ENCODE results near the gene DLG1.
"Not testable (repeated sequence)": the region's sequence is repeated elsewhere in the genome, so short reads cannot be mapped to it uniquely, and the experiment has no call there.

DLG1 gene

GRCh38 chr3:197286678-197287077 is 11.7 kb downstream of the DLG1 start:
- no peak for DNase-seq (ENCODE audit: low spot score)

DNA sequence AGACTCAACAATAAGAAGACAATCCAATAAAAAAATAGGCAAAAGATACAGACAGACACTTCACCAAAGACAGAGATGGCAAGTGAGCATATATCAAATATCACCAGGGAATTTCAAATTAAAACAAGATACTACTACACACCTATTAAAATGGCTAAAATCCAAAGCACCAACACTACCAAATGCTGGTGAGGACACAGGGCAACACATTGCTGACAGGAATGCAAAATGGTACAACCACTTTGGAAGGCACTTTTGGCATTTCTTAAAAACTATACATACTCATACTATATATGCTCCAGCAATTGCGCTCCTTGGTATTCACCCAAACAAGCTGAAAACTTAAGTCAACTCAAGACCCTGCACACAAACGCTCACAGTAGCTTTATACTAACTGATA is 12.9 kb downstream of the DLG1 start:
- DNase-seq (ENCODE audit: low spot score) = no peak

GRCh38 chr3:197283045-197283444 is 15.4 kb downstream of the DLG1 start:
- DNase-seq (ENCODE audit: low spot score) = no peak

GRCh38 chr3:197281849-197282248 is 16.6 kb downstream of the DLG1 start:
- no peak for DNase-seq (ENCODE audit: low spot score)

DNA sequence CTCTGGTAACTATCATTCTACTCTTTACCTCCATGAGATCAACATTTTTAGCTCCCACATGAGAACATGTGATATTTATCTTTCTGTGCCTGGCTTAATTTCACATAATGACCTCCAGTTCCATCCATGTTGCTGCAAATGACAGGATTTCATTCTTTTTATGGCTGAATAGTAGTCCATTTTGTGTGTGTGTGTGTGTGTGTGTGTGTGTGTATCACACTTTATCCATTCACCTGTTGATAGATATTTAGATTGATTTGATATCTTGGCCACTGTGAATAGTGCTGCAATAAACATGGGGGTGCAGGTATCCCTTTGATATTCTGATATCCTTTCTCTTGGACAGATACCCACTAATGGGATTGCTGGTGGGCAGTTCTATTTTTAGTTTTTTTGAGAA is 18.3 kb downstream of the DLG1 start:
- DNase-seq (ENCODE audit: low spot score) = no peak

- DNase-seq (ENCODE audit: low spot score) = no peak
These were observed 19.5 kb downstream of the DLG1 start for GRCh38 chr3:197278933-197279332.

- not testable (repeated sequence) for DNase-seq (ENCODE audit: low spot score)
These were observed 21.6 kb downstream of the DLG1 start for GRCh38 chr3:197276808-197277207.

DNA sequence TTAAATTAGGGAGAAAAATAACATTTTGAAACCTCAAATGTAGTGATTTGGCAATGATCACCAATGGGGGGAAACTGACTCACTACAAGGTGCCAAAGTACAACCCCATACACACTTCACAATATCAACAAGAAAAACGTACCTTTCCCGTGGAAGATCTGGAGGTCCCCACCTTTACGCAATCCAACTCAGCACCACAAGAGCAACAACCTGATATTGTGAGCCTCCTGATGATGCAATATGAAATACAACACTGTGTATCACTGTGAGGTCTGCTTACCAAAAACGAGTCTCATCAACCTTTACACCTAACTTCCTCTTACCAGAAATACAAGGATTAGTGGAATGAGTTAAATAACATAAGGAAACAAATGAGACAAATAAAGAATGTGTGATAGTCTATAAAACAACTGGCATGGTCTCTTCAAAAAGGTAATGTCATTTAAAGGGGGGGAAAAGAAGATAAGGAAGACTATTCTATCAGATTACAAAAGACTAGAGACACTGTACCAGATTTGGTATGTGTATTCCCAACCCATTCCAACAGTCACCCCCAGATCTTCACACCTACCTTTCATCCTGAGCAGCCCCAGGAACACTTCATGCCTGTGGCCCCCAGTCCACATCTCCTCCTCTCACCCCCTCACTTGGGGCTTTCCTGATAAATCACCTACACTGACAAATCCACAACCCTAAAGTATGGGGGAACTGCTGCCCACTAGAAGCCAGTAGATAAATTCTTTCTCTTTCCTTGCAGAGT is 27.7 kb downstream of the DLG1 start:
- no peak for DNase-seq (ENCODE audit: low spot score)

DNA sequence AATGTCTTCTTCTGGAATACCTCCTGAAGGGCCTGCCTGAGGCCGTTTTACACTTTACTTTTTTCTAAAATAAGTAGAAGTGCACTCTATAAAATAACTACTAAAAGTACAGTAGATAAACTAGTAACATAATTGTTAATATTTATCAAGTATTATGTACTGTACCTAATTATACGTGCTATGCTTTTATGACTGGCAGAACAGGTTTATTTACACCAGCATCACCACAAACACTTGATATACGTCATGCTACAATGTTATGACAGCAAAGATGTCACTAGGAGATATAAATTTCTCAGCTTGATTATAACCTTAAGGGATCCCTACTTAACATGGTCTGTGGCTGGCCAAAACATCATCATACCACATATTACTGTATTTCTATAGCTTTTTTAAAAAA is 29.4 kb downstream of the DLG1 start:
- DNase-seq (ENCODE audit: low spot score) = no peak

DNA sequence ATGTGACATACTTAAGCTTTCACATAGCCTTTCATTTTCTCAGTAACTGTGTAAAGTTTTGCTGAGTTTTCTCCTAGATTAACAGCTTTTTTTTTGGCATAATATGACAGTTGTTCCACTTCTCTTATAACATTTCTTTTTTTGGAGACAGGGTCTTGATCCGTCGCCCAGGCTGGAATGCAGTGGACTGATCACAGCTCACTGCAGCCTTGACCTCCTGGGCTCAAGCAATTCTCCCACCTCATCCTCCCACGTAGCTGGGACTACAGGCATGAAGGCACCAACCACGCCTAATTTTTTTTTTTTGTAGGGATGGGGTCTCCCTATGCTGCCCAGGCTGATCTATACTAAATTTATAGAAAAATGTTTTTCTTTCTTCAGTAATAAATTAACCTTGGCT is 30.1 kb downstream of the DLG1 start:
- no peak for DNase-seq (ENCODE audit: low spot score)

GRCh38 chr3:197266331-197266730 is 32.1 kb downstream of the DLG1 start:
- DNase-seq (ENCODE audit: low spot score) = no peak

GRCh38 chr3:197262709-197263108 is 35.7 kb downstream of the DLG1 start:
- no peak for DNase-seq (ENCODE audit: low spot score)

DNA sequence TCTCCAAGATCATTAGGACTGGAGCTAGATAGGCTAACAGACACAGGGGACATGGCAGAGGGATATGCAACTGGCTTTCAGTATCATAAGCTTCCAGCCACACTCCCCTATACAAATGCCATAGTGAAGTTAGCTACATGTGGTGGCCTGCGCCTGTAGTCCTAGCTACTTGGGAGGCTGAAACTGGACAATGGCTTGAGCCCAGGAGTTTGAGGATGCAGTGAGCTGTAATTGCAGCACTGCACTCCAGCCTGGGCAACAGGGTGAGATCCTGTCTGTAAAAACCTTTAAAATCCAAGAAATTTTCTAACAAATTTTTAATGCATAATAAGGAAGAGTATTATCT is 37.3 kb downstream of the DLG1 start:
- no peak for DNase-seq (ENCODE audit: low spot score)

DNA sequence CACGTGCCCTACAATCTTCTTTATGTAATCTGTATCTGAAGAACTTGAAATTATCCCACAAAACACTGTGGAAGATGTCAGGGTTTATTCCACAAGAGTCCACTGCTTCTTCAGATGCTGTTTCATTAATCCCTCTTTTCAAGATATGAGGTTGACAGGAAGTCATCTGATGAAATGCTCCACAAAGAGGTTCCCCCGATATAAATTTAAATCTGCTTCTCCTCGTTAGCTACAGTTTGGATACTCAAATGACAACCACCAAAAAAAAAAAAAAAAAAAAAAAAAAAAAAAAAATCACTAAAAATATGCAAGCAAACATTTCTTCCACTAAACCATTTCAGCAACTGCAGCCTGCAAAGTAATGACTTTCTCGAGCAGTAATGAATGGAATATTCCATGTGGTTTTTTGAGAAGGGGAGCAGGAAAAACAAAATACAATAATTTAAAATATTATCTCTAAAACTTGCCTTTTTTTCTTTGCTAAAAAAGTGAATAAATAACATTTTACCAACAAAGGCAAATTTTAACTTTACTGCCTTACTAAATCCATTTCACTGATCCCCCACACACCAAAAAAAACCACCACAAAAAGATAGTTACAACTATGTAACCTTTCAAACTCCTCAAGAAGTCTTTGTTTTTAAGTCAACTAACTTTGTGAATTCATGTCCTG is 37.8 kb downstream of the DLG1 start:
- no peak for DNase-seq (ENCODE audit: low spot score)

GRCh38 chr3:197259096-197259495 is 39.3 kb downstream of the DLG1 start:
- DNase-seq (ENCODE audit: low spot score) = no peak

GRCh38 chr3:197258168-197258755 is 40.1 kb downstream of the DLG1 start:
- DNase-seq (ENCODE audit: low spot score) = no peak

GRCh38 chr3:197257711-197258110 is 40.7 kb downstream of the DLG1 start:
- no peak for DNase-seq (ENCODE audit: low spot score)

DNA sequence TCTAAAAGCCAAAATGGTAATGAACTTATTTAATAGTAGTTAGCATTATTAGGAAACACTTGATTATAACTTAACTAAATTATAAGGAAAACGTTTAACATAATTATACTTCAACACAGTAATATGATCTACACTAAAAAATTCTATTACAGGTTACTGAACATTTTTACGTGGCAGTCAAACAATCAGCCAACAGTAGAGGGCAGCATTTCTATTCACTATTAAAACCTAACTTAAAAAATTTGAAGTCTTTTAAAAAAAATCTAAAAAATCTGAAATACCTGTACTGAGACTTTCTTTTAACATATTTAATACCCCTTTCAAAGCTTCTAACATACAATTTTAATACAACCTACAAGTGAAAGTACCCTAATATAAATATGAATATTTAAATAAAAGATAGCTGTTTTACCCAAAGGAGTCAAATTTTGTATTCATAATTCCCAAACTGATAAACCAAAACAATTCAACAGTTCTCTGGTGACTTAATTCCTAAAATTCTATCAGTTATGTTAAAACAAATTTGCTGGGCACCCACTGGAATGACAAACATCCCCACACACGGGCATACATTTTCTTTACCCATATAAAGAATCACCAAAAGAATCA is 41.5 kb downstream of the DLG1 start:
- peak; percentile 67 for DNase-seq (ENCODE audit: low spot score)

DNA sequence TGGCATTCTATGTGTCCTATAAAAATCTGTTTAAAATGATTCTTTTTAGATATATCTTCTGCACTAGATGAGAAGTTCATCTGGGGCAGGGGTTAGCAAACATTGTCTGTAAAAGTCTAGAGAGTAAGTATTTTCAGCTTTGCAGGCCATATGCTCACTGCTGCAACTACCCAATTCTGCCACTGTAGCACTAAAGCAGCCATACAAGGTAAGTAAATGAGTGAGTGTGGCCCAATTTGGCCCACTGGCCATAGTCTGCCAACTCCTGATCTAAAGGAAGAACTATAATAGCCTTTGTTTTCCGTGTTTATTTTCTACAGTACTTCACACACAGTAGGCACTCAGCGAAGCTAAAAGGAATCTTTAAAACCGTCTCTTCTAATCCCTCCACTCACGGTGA is 42.3 kb downstream of the DLG1 start:
- no peak for DNase-seq (ENCODE audit: low spot score)

- DNase-seq (ENCODE audit: low spot score) = no peak
These were observed 45.0 kb downstream of the DLG1 start for GRCh38 chr3:197253238-197253947.

- no peak for DNase-seq (ENCODE audit: low spot score)
These were observed 48.9 kb downstream of the DLG1 start for GRCh38 chr3:197249542-197249941.

GRCh38 chr3:197248341-197248740 is 50.1 kb downstream of the DLG1 start:
- no peak for DNase-seq (ENCODE audit: low spot score)

GRCh38 chr3:197244751-197245150 is 53.7 kb downstream of the DLG1 start:
- no peak for DNase-seq (ENCODE audit: low spot score)
